K562 (cell line): ENCODE data around the gene HDHD5. TPM values are rescaled to one million over a fixed set of nuclear protein-coding genes. Genes with fewer than 3 reads are reported as not detected.

Experiments
- ATAC-seq: fragments of 200-7000 bp; cut with Tn5 transposase; 3 replicates; pipeline ENCODE4 v1.9.1; 2020; ENCODE audit warnings: moderate library complexity
- BruUV-seq: library from RNA; stranded (reverse); fragments of 400-500 nt; replicated peaks from 2 replicates; lab custom pipeline; 2021; lab: Mats Ljungman, UMichigan
- CTCF ChIA-PET: fragments of 300-600 bp; formaldehyde crosslinking; extraction: SDS; loops from one replicate; lab custom pipeline; 2021; ENCODE audit warnings: low intra/inter-chr PET ratio; lab: Yijun Ruan, JAX
- POLR2A ChIA-PET: fragments of 300-600, 350-650 bp; sonication (Branson Sonifier 250); formaldehyde crosslinking; extraction: SDS; loops from one replicate; lab custom pipeline; 2021; ENCODE audit warnings: antibody characterized with exemption, inconsistent platforms; lab: Yijun Ruan, JAX
- DNase-seq, 4 experiments: peaks; one replicate each; pipeline versions ENCODE4 v3.0.0 to v3.0.0-alpha.2; 2011 to 2018; ENCODE audit warnings: low spot score in 3 of 4, mixed read lengths in 3 of 4; ENCODE audit errors: extremely low read depth in 1 of 4
- FAIRE-seq: peaks from 2 replicates; lab custom pipeline; 2011; peaks lifted over from hg19 to GRCh38; lab: Jason Lieb, UNC
- H2AFZ ChIP-seq: 2 replicates; pipeline ENCODE4 v1.6.0; 2011; ENCODE audit warnings: low read depth, low read length, control low read depth, inconsistent platforms
- H3K27ac ChIP-seq: fragments of 200-600 bp; 3 replicates; pipeline ENCODE4 v1.8.0; 2011; ENCODE audit warnings: low read depth, mild to moderate bottlenecking, control low read depth, inconsistent platforms, low read length, moderate library complexity, mixed read lengths; ENCODE audit errors: extremely low read depth
- H3K27me3 ChIP-seq, 2 experiments: fragments of 300-600 bp in 1 of 2; 2 replicates in 1 of 2; 3 replicates in 1 of 2; pipeline versions ENCODE4 v1.6.0 to v1.8.0; 2011; ENCODE audit warnings: inconsistent platforms in 2 of 2, low read length in 2 of 2, mild to moderate bottlenecking in 1 of 2, mixed read lengths in 1 of 2, moderate library complexity in 1 of 2; ENCODE audit not compliant: control insufficient read depth in 2 of 2, insufficient read depth in 2 of 2
- H3K36me3 ChIP-seq: fragments of 300-600 bp; 3 replicates; pipeline ENCODE4 v1.8.0; 2011; ENCODE audit warnings: mild to moderate bottlenecking, low read length, inconsistent platforms; ENCODE audit not compliant: control insufficient read depth, insufficient read depth
- H3K4me1 ChIP-seq, 2 experiments: fragments of 200-600 bp in 1 of 2; replicated peaks in 1 of 2; 2 replicates in 1 of 2; 3 replicates in 1 of 2; pipeline versions ENCODE4 v1.5.1 to v1.8.0; 2011; ENCODE audit warnings: inconsistent platforms in 2 of 2, low read length in 2 of 2, mild to moderate bottlenecking in 1 of 2, mixed read lengths in 1 of 2, moderate library complexity in 1 of 2; ENCODE audit not compliant: control insufficient read depth in 2 of 2, insufficient read depth in 2 of 2
- H3K4me2 ChIP-seq: 2 replicates; pipeline ENCODE4 v1.6.1; 2011; ENCODE audit warnings: low read length, control low read depth, inconsistent platforms, mixed read lengths; ENCODE audit not compliant: insufficient read depth
- H3K4me3 ChIP-seq: fragments of 200-600 bp; sonication (generic), shearing (Covaris generic); 2 replicates; pipeline ENCODE4 v1.5.1; 2016; ENCODE audit warnings: control low read depth, inconsistent platforms
- H3K79me2 ChIP-seq: fragments of 200-600 bp; 3 replicates; pipeline ENCODE4 v1.8.0; 2011; ENCODE audit warnings: low read length, inconsistent platforms; ENCODE audit not compliant: control insufficient read depth, insufficient read depth
- H3K9ac ChIP-seq, 2 experiments: 2 replicates each; pipeline versions ENCODE4 v1.6.0 to v1.6.1; 2011; ENCODE audit warnings: low read depth in 2 of 2, low read length in 2 of 2, control low read depth in 1 of 2, inconsistent platforms in 1 of 2, mild to moderate bottlenecking in 1 of 2, mixed read lengths in 1 of 2; ENCODE audit not compliant: insufficient read depth in 1 of 2
- H3K9me1 ChIP-seq: one replicate; pipeline ENCODE4 v1.6.0; 2011; ENCODE audit warnings: inconsistent platforms, mild to moderate bottlenecking, low read length, moderate library complexity; ENCODE audit not compliant: control insufficient read depth, insufficient read depth
- H3K9me3 ChIP-seq: replicated peaks from 2 replicates; pipeline ENCODE4 v1.5.1; 2011; ENCODE audit warnings: low read depth, low read length, inconsistent platforms; ENCODE audit not compliant: control insufficient read depth, insufficient read depth
- H4K20me1 ChIP-seq: replicated peaks from 2 replicates; pipeline ENCODE4 v1.6.1; 2011; ENCODE audit warnings: low read length, inconsistent platforms, mixed read lengths; ENCODE audit not compliant: control insufficient read depth, insufficient read depth
- CEBPZ ChIP-seq: fragments of 150-350 bp; IDR thresholded peaks from 2 replicates; pipeline ENCODE4 v1.6.1; 2014; ENCODE audit warnings: low read depth, mild to moderate bottlenecking, low read length, borderline replicate concordance
- CTCFL ChIP-seq: IDR thresholded peaks from 2 replicates; pipeline ENCODE4 v1.6.1; 2011; ENCODE audit warnings: borderline replicate concordance, low read depth, mild to moderate bottlenecking, moderate library complexity, low read length; ENCODE audit not compliant: insufficient read depth, poor library complexity, severe bottlenecking
- E2F8 ChIP-seq: fragments of 450-650 bp; IDR thresholded peaks from 2 replicates; pipeline ENCODE4 v1.7.1; 2018; ENCODE audit warnings: mild to moderate bottlenecking, low read depth; ENCODE audit not compliant: partially characterized antibody
- ETV5 ChIP-seq: sonication (generic); formaldehyde crosslinking; IDR thresholded peaks from 2 replicates; pipeline ENCODE4 v1.4.0; 2020; ENCODE audit warnings: low read depth, mild to moderate bottlenecking, missing genetic modification reagents
- HMG20B ChIP-seq: fragments of 250-450 bp; sonication (Bioruptor Pico); IDR thresholded peaks from 2 replicates; pipeline ENCODE4 v1.5.0; 2021; ENCODE audit warnings: mild to moderate bottlenecking
- JUN ChIP-seq, 2 experiments: sonication (generic) in 1 of 2; formaldehyde crosslinking in 1 of 2; IDR thresholded peaks; 2 replicates each; pipeline versions ENCODE4 v1.6.1 to v1.8.0; 2012 to 2022; ENCODE audit warnings: borderline replicate concordance in 2 of 2, mild to moderate bottlenecking in 2 of 2, improper control_type of control experiment in 1 of 2, low read depth in 1 of 2, low read length in 1 of 2, missing genetic modification reagents in 1 of 2
- KLF6 ChIP-seq: fragments of 250-450 bp; sonication (Bioruptor Pico); IDR thresholded peaks from 2 replicates; pipeline ENCODE4 v1.4.0; 2020; ENCODE audit warnings: mild to moderate bottlenecking, moderate library complexity, borderline replicate concordance
- NFIC ChIP-seq: fragments of 450-650 bp; IDR thresholded peaks from 2 replicates; pipeline ENCODE4 v1.6.1; 2017; ENCODE audit warnings: mild to moderate bottlenecking, inconsistent platforms
- POLR2AphosphoS5 ChIP-seq: IDR thresholded peaks from 2 replicates; pipeline ENCODE4 v1.6.1; 2011; ENCODE audit warnings: mild to moderate bottlenecking, low read depth, low read length, moderate library complexity; ENCODE audit not compliant: control insufficient read depth, insufficient read depth
- PYGO2 ChIP-seq: fragments of 450-650 bp; IDR thresholded peaks from 2 replicates; pipeline ENCODE4 v1.6.1; 2016; ENCODE audit warnings: mild to moderate bottlenecking, missing genetic modification characterization, moderate library complexity, missing compliant biosample characterization
- SMARCC2 ChIP-seq: fragments of 450-650 bp; IDR thresholded peaks from 2 replicates; pipeline ENCODE4 v1.6.1; 2017; ENCODE audit warnings: antibody characterized with exemption, moderate library complexity, mild to moderate bottlenecking, low read depth
- TAF9B ChIP-seq: fragments of 450-650 bp; IDR thresholded peaks from 2 replicates; pipeline ENCODE4 v1.6.1; 2018; ENCODE audit warnings: mild to moderate bottlenecking; ENCODE audit not compliant: partially characterized antibody
- ZNF232 ChIP-seq: sonication (generic); formaldehyde crosslinking; IDR thresholded peaks from 2 replicates; pipeline ENCODE4 v1.8.0; 2022; ENCODE audit warnings: mild to moderate bottlenecking, missing genetic modification reagents
- WGBS: fragments of 100-300 bp; shearing (Covaris generic); methylation state at CpG from one replicate; pipeline ENCODE4 v1.1.6; 2016; ENCODE audit warnings: low coverage, mixed read lengths; ENCODE audit not compliant: insufficient coverage; ENCODE audit errors: missing lambda C conversion rate; 5-methylcytosine and 5-hydroxymethylcytosine counted together
- in situ Hi-C: fragments of 300-500 bp; cut with MboI; formaldehyde crosslinking; loops from 4 replicates; pipeline ENCODE4 v1.15.0; 2018; ENCODE audit warnings: inconsistent platforms, mixed read lengths
- intact Hi-C: fragments of 100-400 bp; cut with micrococcal nuclease; formaldehyde crosslinking; loops from 2 replicates; pipeline ENCODE4 v1.14.2; 2022
- polyA plus RNA-seq, 8 experiments: library from polyadenylated mRNA; depleted of rRNA in 4 of 8; stranded (reverse) in 5 of 8; unstranded in 3 of 8; fragments of >200 nt; fragmentation: Nextera tagmentation in 2 of 8; fragmentation: Illumina TruSeq in 1 of 8; extraction: Ambion mirVana in 2 of 8; extraction: Trizol in 1 of 8; gene quantifications; 2 replicates each; pipeline versions ENCODE4 v1.2.1 to v1.2.3, GENCODE V29; 2011 to 2014; ENCODE audit warnings: inconsistent platforms in 1 of 8, missing spikeins in 1 of 8
- total RNA-seq, 7 experiments: library from RNA; depleted of rRNA in 6 of 7; stranded (reverse); fragments of >200 nt in 6 of 7; fragmentation: Illumina TruSeq in 2 of 7; extraction: Trizol in 2 of 7; gene quantifications; 2 replicates each; pipeline versions ENCODE4 v1.2.1 to v1.2.3, GENCODE V29; 2011 to 2021; ENCODE audit warnings: low replicate concordance in 1 of 7

Gene HDHD5
- total and polyA plus RNA-seq, 9 of the 15 experiments (the other 6 are each of a cell fraction or from before 2014, with no cell fraction given) = 1.6 to 36.6 (median 24.2) TPM

GRCh38 chr22:17100621-17101020 lies 58.5 kb downstream of the HDHD5 start:
- Histone ChIP-seq H3K9me3 (no peaks in the 10 kb centered on the region), H3K27me3 (no peaks in the 10 kb centered on the region), H3K4me2 (no peak overlapping the region), H3K4me1 (peaks cover 12 to 13% of the 10 kb centered on the region in 2 experiments), H3K27ac (no peak overlapping the region), H4K20me1 (no peaks in the 10 kb centered on the region; the same call in 1 of the 2 replicates), H3K9ac (no peak overlapping the region), H3K36me3 (peaks cover 56% of the 10 kb centered on the region; the same call in 2 of the 3 replicates), H3K4me3 (no peak overlapping the region), H3K79me2 (no peaks in the 10 kb centered on the region), H2AFZ (no peak overlapping the region), H3K9me1 (no peaks in the 10 kb centered on the region)
- TF ChIP-seq JUN (IDR thresholded peaks at IDR 0.05; ENCODE audit: borderline replicate concordance, low read depth, low read length) (no peak), JUN (CRISPR knock-in tag; IDR thresholded peaks at IDR 0.05; ENCODE audit: borderline replicate concordance) (no peak), CEBPZ (no peak), SMARCC2 (no peak), CTCFL (no peak), ZNF232 (no peak), E2F8 (no peak), TAF9B (no peak), POLR2AphosphoS5 (no peak), NFIC (no peak), PYGO2 (tag) (no peak), ETV5 (no peak), HMG20B (CRISPR knock-in tag) (no peak), KLF6 (CRISPR knock-in tag) (no peak)
- in situ Hi-C loops = no loop called here
- no TSS peak for BruUV-seq
- ChIA-PET POLR2A (no interaction called here), CTCF (no interaction called here)
- DNase-seq (no peak), ATAC-seq (no peak), FAIRE-seq (no peak)
- 64% methylated on average over 5 of the region's 6 CpGs for WGBS
- intact Hi-C loops = no loop called here
